GM23248 (cell line): Measurements from ENCODE around the gene CDX2.

Experiments used
- EZH2 ChIP-seq: fragments of 200-600 bp; sonication (generic); IDR thresholded peaks from 2 replicates; pipeline ENCODE4 v1.6.1; 2018; ENCODE audit warnings: antibody characterized with exemption, mild to moderate bottlenecking; ENCODE audit not compliant: insufficient read depth, poor library complexity, severe bottlenecking
- EZH2phosphoT487 ChIP-seq: fragments of 200-600 bp; sonication (generic); IDR thresholded peaks from 2 replicates; pipeline ENCODE4 v1.6.1; 2018; ENCODE audit warnings: antibody characterized with exemption, moderate library complexity, mild to moderate bottlenecking, low read depth; ENCODE audit not compliant: insufficient read depth

GRCh38 chr13:27978301-27978968 lies 9.3 kb upstream of the CDX2 start:
- TF ChIP-seq EZH2 = no peak
- no peak for TF ChIP-seq EZH2phosphoT487
